Thyroid gland (tissue), 4 donors: ENCODE measurements around the gene KCND1.

Experiments used
- CTCF ChIP-seq, 6 experiments: fragments of 200-600 bp in 3 of 6; fragments of 450-650 bp in 3 of 6; sonication (generic) in 3 of 6; IDR thresholded peaks; one replicate each; pipeline ENCODE4 v1.5.1; 2016 to 2019; ENCODE audit warnings: antibody characterized with exemption in 6 of 6, mild to moderate bottlenecking in 2 of 6, inconsistent platforms in 1 of 6, moderate library complexity in 1 of 6
- POLR2A ChIP-seq, 2 donors: fragments of 450-650 bp; IDR thresholded peaks; one replicate each; pipeline ENCODE4 v1.6.1; 2017; ENCODE audit warnings: antibody characterized with exemption in 2 of 2, mild to moderate bottlenecking in 2 of 2, moderate library complexity in 1 of 2

DNA sequence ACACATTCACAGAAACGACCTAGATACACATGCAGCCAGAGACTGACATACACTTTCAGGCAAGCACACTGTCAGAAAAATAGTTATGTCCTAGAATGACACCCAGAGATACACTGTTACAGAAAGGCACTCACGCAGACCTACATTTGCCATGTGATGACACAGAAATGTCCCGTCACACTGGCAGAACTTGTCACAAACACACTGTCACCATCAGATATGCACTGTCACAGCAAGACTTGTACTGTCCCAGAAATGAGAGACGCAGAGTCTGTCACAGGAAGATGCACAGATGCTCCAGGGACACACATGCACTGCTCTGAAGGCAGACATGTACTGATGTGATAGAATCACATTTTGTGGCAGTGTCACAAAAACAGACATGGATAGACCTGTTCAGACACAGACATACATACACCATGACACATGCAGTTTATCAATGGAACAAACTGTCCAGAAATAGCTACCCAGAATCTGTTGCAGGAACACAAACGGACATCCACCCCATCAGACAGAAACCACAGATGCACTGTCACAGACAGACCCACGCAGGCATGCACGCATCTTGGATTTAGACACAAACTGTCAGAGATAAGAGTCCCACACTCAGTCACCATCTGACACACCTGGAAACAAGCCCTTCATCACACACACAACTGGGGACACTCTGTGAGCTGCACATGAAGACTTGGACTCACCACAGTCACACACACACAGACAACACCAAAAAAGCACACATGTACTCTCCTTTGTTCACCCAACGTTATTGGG, 51.5 kb downstream of the KCND1 start:
- TF ChIP-seq POLR2A (IDR thresholded peaks at IDR 0.05): no peak
- TF ChIP-seq CTCF (IDR thresholded peaks at IDR 0.05): no peak
